Muscle layer of colon (tissue), 2 donors: Measurements from ENCODE around the gene HLA-F.

Experiments used
- H3K27ac ChIP-seq: one replicate; pipeline ENCODE4 v1.7.0; 2013; ENCODE audit warnings: low read depth, mild to moderate bottlenecking, low read length, moderate library complexity
- H3K27me3 ChIP-seq, 2 donors: one replicate each; pipeline ENCODE4 v1.7.0; 2013; ENCODE audit warnings: low read length in 2 of 2, mild to moderate bottlenecking in 2 of 2; ENCODE audit not compliant: insufficient read depth in 2 of 2, control insufficient read depth in 1 of 2
- H3K36me3 ChIP-seq: one replicate; pipeline ENCODE4 v1.7.0; 2013; ENCODE audit warnings: mild to moderate bottlenecking, low read length; ENCODE audit not compliant: insufficient read depth
- H3K4me1 ChIP-seq: one replicate; pipeline ENCODE4 v1.7.0; 2013; ENCODE audit warnings: mild to moderate bottlenecking, low read length; ENCODE audit not compliant: insufficient read depth
- H3K4me3 ChIP-seq, 2 donors: one replicate each; pipeline ENCODE4 v1.7.0; 2013; ENCODE audit warnings: low read length in 2 of 2, low read depth in 1 of 2, mild to moderate bottlenecking in 1 of 2, moderate library complexity in 1 of 2
- H3K9ac ChIP-seq: one replicate; pipeline ENCODE4 v1.7.0; 2013; ENCODE audit warnings: low read length
- H3K9me3 ChIP-seq: one replicate; pipeline ENCODE4 v1.7.0; 2013; ENCODE audit warnings: mild to moderate bottlenecking, low read length
- donor health status: abdominal sarcoma.
- donor health status: Adenocarcinoma of cecum.

Gene HLA-F

GRCh38 chr6:29726001-29726400 is 2.8 kb downstream of the HLA-F start:
- no peak overlapping the region for H3K4me3 ChIP-seq
- peaks cover 6% of the 10 kb centered on the region for H3K36me3 ChIP-seq
- no peak overlapping the region for H3K9ac ChIP-seq
- H3K27ac ChIP-seq: no peak overlapping the region
- no peaks in the 10 kb centered on the region for H3K27me3 ChIP-seq
- H3K4me1 ChIP-seq: peaks cover 10% of the 10 kb centered on the region
- H3K9me3 ChIP-seq: no peaks in the 10 kb centered on the region

- no peaks in the 10 kb centered on the region for H3K9me3 ChIP-seq
- no peak overlapping the region for H3K4me3 ChIP-seq
- no peaks in the 10 kb centered on the region for H3K27me3 ChIP-seq
- H3K9ac ChIP-seq: no peak overlapping the region
- H3K36me3 ChIP-seq: peaks cover 6% of the 10 kb centered on the region
- no peak overlapping the region for H3K27ac ChIP-seq
- H3K4me1 ChIP-seq: peaks cover 10% of the 10 kb centered on the region
Observed at GRCh38 chr6:29726571-29727194, 3.4 kb downstream of the HLA-F start.

GRCh38 chr6:29727637-29728036 is 4.4 kb downstream of the HLA-F start:
- Histone ChIP-seq H3K36me3 (peaks cover 6% of the 10 kb centered on the region), H3K4me1 (peaks cover 10% of the 10 kb centered on the region), H3K9ac (no peak overlapping the region), H3K27me3 (no peaks in the 10 kb centered on the region), H3K27ac (no peak overlapping the region), H3K4me3 (no peak overlapping the region), H3K9me3 (no peaks in the 10 kb centered on the region)

GRCh38 chr6:29728173-29728874 is 5.1 kb downstream of the HLA-F start:
- Histone ChIP-seq H3K27ac (no peak overlapping the region), H3K27me3 (no peaks in the 10 kb centered on the region), H3K36me3 (peaks cover 6% of the 10 kb centered on the region), H3K4me1 (peaks cover 10% of the 10 kb centered on the region), H3K4me3 (no peak overlapping the region), H3K9me3 (no peaks in the 10 kb centered on the region), H3K9ac (no peak overlapping the region)

- H3K27me3 ChIP-seq: no peaks in the 10 kb centered on the region
- no peaks in the 10 kb centered on the region for H3K9me3 ChIP-seq
- no peak overlapping the region for H3K4me3 ChIP-seq
- peaks cover 6% of the 10 kb centered on the region for H3K36me3 ChIP-seq
- no peak overlapping the region for H3K9ac ChIP-seq
- H3K27ac ChIP-seq: no peak overlapping the region
- H3K4me1 ChIP-seq: peaks cover 10% of the 10 kb centered on the region
Observed at GRCh38 chr6:29728875-29729270, 5.6 kb downstream of the HLA-F start.

- H3K9ac ChIP-seq: no peak overlapping the region
- peaks cover 2% of the 10 kb centered on the region for H3K4me1 ChIP-seq
- peaks cover 6% of the 10 kb centered on the region for H3K36me3 ChIP-seq
- H3K4me3 ChIP-seq: no peak overlapping the region
- no peaks in the 10 kb centered on the region for H3K9me3 ChIP-seq
- H3K27me3 ChIP-seq: no peaks in the 10 kb centered on the region
- H3K27ac ChIP-seq: no peak overlapping the region
Observed at GRCh38 chr6:29729774-29730328, 6.6 kb downstream of the HLA-F start.

GRCh38 chr6:29730575-29731126 is 7.4 kb downstream of the HLA-F start:
- H3K27ac ChIP-seq: no peak overlapping the region
- H3K4me1 ChIP-seq: no peaks in the 10 kb centered on the region

GRCh38 chr6:29731281-29731680 is 8.0 kb downstream of the HLA-F start:
- H3K27me3 ChIP-seq: no peaks in the 10 kb centered on the region
- no peaks in the 10 kb centered on the region for H3K9me3 ChIP-seq
- no peak overlapping the region for H3K4me3 ChIP-seq
- H3K9ac ChIP-seq: no peak overlapping the region
- H3K36me3 ChIP-seq: peaks cover 2% of the 10 kb centered on the region
- H3K27ac ChIP-seq: no peak overlapping the region
- no peaks in the 10 kb centered on the region for H3K4me1 ChIP-seq

More at GRCh38 chr6:29730575-29731126, 7.4 kb downstream of the HLA-F start:
- Histone ChIP-seq H3K9ac (no peak overlapping the region), H3K27me3 (no peaks in the 10 kb centered on the region), H3K4me3 (no peak overlapping the region), H3K36me3 (no peaks in the 10 kb centered on the region), H3K9me3 (no peaks in the 10 kb centered on the region)

GRCh38 chr6:29733057-29733456 is 9.8 kb downstream of the HLA-F start:
- Histone ChIP-seq H3K9ac (no peak overlapping the region), H3K36me3 (peaks cover 5% of the 10 kb centered on the region), H3K27me3 (no peaks in the 10 kb centered on the region), H3K27ac (no peak overlapping the region), H3K4me1 (no peaks in the 10 kb centered on the region), H3K4me3 (no peak overlapping the region), H3K9me3 (no peaks in the 10 kb centered on the region)

GRCh38 chr6:29734046-29735018 is 11.1 kb downstream of the HLA-F start:
- Histone ChIP-seq H3K27me3 (no peaks in the 10 kb centered on the region), H3K4me3 (no peak overlapping the region), H3K9ac (no peak overlapping the region), H3K36me3 (peaks cover 5% of the 10 kb centered on the region), H3K9me3 (no peaks in the 10 kb centered on the region), H3K4me1 (no peaks in the 10 kb centered on the region), H3K27ac (no peak overlapping the region)

GRCh38 chr6:29736563-29736962 is 13.3 kb downstream of the HLA-F start:
- H3K27ac ChIP-seq: no peak overlapping the region
- no peak overlapping the region for H3K9ac ChIP-seq
- peaks cover 5% of the 10 kb centered on the region for H3K36me3 ChIP-seq
- H3K9me3 ChIP-seq: no peaks in the 10 kb centered on the region
- no peak overlapping the region for H3K4me3 ChIP-seq
- H3K4me1 ChIP-seq: no peaks in the 10 kb centered on the region
- H3K27me3 ChIP-seq: no peaks in the 10 kb centered on the region
